Breast epithelium (tissue), 3 donors: ENCODE data around the gene BRD9.

Source experiments
- CTCF ChIP-seq, 3 donors: fragments of 450-650 bp; IDR thresholded peaks; one replicate each; pipeline ENCODE4 v1.5.1; 2016 to 2017; ENCODE audit warnings: antibody characterized with exemption in 3 of 3, mild to moderate bottlenecking in 3 of 3, moderate library complexity in 3 of 3
- POLR2A ChIP-seq: fragments of 450-650 bp; IDR thresholded peaks from one replicate; pipeline ENCODE4 v1.6.1; 2016; ENCODE audit warnings: antibody characterized with exemption, mild to moderate bottlenecking, moderate library complexity
- POLR2AphosphoS5 ChIP-seq, 3 donors: sonication (generic); formaldehyde crosslinking; IDR thresholded peaks; one replicate each; pipeline ENCODE4 v1.6.1; 2017; ENCODE audit warnings: antibody characterized with exemption in 3 of 3

GRCh38 chr5:920321-920720 is 27.7 kb upstream of the BRD9 start:
- TF ChIP-seq POLR2AphosphoS5 (IDR thresholded peaks at IDR 0.05) (no peak), POLR2A (no peak), CTCF (IDR thresholded peaks at IDR 0.05) (no peak)
